HG02884 (cell line): ENCODE data around the gene SLIT2.

Experiments
- ATAC-seq: cut with Tn5 transposase; IDR thresholded peaks from one replicate; pipeline ENCODE4 v1.9.1; 2021; ENCODE audit warnings: mild to moderate bottlenecking, moderate library complexity; ENCODE audit not compliant: unreplicated experiment

The SLIT2 gene

GRCh38 chr4:20265726-20266125, 14.0 kb downstream of the SLIT2 start:
- no peak for ATAC-seq

GRCh38 chr4:20266215-20267082, 14.7 kb downstream of the SLIT2 start:
- ATAC-seq = no peak

GRCh38 chr4:20268028-20268427, 16.3 kb downstream of the SLIT2 start:
- no peak for ATAC-seq

GRCh38 chr4:20269320-20269719, 17.6 kb downstream of the SLIT2 start:
- no peak for ATAC-seq

- ATAC-seq = no peak
These were observed 20.2 kb downstream of the SLIT2 start for GRCh38 chr4:20271950-20272349.

GRCh38 chr4:20272411-20272872, 20.7 kb downstream of the SLIT2 start:
- ATAC-seq = no peak

GRCh38 chr4:20273793-20274192, 22.1 kb downstream of the SLIT2 start:
- ATAC-seq = no peak

GRCh38 chr4:20276848-20277247, 25.1 kb downstream of the SLIT2 start:
- no peak for ATAC-seq

- no peak for ATAC-seq
These were observed 26.5 kb downstream of the SLIT2 start for GRCh38 chr4:20278195-20278594.

- no peak for ATAC-seq
These were observed 27.7 kb downstream of the SLIT2 start for GRCh38 chr4:20279381-20279780.

GRCh38 chr4:20281453-20281852, 29.7 kb downstream of the SLIT2 start:
- no peak for ATAC-seq

GRCh38 chr4:20283039-20283438, 31.3 kb downstream of the SLIT2 start:
- no peak for ATAC-seq

- no peak for ATAC-seq
These were observed 33.3 kb downstream of the SLIT2 start for GRCh38 chr4:20284990-20285389.

GRCh38 chr4:20287246-20287645, 35.5 kb downstream of the SLIT2 start:
- ATAC-seq = no peak

GRCh38 chr4:20288047-20288650, 36.4 kb downstream of the SLIT2 start:
- ATAC-seq = no peak

- ATAC-seq = no peak
These were observed 37.3 kb downstream of the SLIT2 start for GRCh38 chr4:20288846-20289512.

GRCh38 chr4:20289782-20290181, 38.1 kb downstream of the SLIT2 start:
- no peak for ATAC-seq

GRCh38 chr4:20292739-20293138, 41.0 kb downstream of the SLIT2 start:
- ATAC-seq = no peak

- no peak for ATAC-seq
These were observed 45.6 kb downstream of the SLIT2 start for GRCh38 chr4:20297261-20297660.

GRCh38 chr4:20297783-20298182, 46.1 kb downstream of the SLIT2 start:
- no peak for ATAC-seq

- no peak for ATAC-seq
These were observed 46.8 kb downstream of the SLIT2 start for GRCh38 chr4:20298455-20298854.

- ATAC-seq = no peak
These were observed 47.3 kb downstream of the SLIT2 start for GRCh38 chr4:20298986-20299385.
